Kasumi-1 (cell line): ENCODE results near the gene SBNO2.

ENCODE experiments used
- DNase-seq, 2 experiments: peaks; one replicate each; lab custom pipeline; 2025; lab: John Stamatoyannopoulos, UW

SBNO2 gene

DNA sequence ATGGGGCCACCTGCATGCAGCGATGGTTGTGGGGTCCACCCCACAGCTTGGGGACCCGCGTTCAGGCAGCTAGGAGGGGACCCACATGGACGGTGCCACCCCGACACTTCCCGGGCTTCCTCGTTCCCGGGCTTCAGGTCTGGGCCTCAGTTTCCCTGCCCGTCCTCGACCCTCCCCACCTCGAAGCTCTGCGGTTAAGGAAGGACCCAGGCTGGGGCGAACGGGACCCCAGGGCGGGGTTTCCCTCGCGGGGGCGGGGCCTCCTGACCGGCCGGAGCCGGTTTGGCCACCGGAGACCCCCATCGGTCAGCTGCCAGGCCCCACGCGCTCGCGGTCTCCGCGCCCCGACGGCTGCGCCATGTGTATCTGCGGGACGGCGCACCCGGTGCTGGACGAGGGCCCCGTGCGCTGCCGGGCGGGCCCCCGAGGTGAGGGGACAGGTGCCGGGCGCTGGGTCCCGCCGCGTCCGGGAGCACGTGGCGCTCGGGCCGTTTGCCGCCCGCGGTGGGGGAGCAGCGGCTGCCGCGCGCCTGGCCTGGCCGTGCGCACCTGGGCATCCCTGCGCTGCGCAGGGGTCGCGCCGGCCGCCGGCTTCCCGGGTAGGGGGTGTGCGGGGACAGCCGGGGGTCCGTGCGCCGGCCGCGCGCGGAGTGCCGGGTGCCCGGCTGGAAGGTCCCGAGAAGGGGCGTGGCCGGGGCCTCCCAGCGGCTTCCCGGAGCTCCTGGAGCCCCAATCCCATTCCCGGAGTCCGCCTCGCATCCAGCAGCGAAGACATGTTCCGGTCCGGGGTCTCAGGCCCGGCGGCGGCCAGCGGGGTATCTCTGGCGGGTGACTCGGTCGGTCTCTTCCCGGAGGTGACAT lies 102.9 kb downstream of the SBNO2 start:
- DNase-seq, result no peak

- no peak for DNase-seq
Measured at GRCh38 chr19:1070576-1070930, 103.5 kb downstream of the SBNO2 start.

- peak; percentile 94 to 95 for DNase-seq
Measured at GRCh38 chr19:1069009-1069779, 104.9 kb downstream of the SBNO2 start.

DNA sequence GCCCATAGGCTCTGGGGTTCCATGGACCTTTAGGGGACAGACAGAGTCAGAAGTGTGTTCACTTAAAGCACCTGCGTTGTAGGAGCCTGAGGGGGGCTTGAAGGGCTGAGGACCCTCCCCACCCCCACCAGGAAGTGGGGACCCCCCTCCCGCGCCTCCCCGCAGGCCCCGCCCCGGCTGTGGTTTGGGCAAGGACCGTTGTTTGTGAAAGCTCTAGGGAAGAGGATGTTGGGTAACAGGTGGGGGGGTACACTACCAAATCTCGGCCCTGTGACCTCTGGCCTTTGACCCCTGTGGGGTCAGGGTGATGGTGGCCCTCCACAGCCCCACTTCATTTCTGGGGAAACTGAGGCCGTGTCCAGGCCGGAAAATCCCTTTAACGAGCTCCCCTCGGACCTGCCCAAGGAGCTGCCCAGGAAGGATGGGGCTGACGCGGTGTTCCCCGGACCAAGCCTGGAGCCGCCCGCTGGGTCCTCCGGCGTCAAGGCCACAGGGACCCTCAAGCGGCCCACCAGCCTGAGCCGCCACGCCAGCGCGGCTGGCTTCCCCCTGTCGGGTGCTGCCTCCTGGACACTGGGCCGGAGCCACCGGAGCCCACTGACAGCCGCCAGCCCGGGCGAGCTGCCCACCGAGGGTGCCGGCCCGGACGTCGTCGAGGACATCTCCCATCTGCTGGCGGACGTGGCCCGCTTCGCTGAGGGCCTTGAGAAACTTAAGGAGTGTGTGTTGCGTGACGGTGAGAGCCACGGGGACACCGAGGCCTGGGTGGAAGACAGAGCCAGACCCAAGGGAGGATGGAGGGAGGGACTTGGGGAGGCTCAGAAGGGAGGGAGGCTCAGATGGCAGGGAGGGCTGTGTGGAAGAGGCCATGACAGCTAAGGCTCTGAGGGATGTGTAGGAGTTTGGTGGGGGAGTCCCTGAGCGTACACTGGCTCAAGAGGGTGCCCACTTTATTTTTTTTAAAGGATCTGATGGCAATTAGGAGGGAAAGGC lies 105.8 kb downstream of the SBNO2 start:
- peak; percentile 21 to 53 for DNase-seq

DNA sequence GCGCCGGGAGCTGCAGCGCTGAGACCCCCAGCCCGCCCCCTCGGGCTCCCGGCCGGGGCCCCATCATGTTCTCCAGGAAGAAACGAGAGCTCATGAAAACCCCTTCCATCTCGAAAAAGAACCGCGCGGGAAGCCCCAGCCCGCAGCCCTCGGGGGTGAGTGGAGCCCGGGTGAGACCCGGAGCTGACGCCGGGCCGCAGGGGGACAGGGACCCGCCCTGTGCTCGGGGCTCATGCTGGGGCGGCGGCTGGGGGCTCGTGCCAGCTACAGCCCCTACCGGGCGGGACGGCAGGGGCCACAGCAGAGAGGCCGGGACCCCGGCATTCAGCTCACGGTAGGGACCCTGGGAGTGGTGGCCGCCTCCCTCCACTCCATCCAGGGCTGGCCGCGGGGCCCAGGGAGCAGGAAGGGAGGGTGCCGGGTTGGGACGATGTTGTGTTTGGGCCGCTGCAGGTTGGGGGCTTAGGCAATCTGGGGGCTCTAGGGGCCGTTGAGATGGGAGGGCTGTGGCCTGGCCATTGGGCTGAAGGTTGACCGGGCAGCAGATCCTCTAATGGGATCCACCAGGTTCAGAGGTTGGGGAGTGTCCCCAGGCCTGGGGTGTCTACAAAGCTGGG lies 106.6 kb downstream of the SBNO2 start:
- no peak for DNase-seq

DNA sequence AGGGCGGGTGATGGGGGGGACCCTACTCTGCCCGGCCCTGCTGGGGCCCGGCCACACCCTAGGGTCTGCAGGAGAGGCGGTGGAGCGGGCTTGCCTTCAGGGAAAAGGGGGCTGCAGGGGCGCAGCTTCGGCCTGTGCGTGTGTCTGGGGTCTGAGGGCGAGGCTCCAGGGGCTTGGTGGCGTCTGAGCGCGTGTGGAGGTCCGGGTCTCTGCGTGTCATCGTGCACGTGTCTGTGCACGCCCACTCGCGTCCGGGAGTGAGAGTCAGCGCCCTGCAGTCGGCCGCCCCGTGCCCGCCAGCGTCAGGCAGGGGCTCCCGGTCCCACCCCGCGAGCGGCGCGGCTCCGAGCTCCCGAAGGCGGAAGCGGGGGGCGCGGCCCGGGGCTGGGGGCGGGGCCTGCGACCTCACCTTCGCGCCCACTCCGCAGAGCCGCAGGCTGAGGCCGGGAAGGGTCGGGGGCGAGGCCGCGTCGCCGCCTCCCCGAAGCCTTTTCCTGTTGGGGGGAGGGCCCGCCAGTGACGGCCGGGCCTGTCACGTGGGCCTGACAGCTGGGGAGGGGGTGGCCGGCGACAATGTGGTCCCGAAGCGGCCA lies 107.2 kb downstream of the SBNO2 start, which contains the start of gene ARHGAP45:
Gene ARHGAP45, plus strand, starts transcription at position 420 of the 593 bp plus-strand sequence. CDS start 239 bp downstream, outside the sequence.
- peak; percentile 37 to 48 for DNase-seq

GRCh38 chr19:1066251-1066747 lies 107.8 kb downstream of the SBNO2 start:
- DNase-seq, result no peak

DNA sequence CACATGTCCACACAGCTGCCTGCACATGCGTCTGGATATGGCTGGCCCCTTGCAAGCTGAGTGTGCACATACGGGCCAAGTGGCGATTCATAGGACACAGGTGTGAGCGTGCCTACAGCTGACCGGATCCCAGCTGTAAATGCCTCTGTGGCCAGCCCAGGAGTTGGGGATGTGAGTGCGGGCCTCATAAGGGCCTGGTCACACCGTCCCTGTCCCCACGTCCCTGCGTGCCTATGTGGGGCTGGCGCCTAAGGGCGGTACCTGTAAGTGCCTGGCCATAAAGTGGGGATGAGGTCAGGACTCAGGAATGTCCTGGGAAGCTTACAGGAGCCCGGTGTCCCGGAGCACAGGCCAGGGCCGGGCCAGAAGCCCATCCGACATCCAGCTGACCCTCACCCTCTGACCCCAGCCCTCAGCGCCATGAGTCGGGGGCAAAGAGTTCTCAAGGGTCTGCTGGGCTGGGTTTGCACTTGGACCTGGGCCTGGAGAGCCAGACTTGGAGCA lies 108.4 kb downstream of the SBNO2 start:
- DNase-seq, result no peak

DNA sequence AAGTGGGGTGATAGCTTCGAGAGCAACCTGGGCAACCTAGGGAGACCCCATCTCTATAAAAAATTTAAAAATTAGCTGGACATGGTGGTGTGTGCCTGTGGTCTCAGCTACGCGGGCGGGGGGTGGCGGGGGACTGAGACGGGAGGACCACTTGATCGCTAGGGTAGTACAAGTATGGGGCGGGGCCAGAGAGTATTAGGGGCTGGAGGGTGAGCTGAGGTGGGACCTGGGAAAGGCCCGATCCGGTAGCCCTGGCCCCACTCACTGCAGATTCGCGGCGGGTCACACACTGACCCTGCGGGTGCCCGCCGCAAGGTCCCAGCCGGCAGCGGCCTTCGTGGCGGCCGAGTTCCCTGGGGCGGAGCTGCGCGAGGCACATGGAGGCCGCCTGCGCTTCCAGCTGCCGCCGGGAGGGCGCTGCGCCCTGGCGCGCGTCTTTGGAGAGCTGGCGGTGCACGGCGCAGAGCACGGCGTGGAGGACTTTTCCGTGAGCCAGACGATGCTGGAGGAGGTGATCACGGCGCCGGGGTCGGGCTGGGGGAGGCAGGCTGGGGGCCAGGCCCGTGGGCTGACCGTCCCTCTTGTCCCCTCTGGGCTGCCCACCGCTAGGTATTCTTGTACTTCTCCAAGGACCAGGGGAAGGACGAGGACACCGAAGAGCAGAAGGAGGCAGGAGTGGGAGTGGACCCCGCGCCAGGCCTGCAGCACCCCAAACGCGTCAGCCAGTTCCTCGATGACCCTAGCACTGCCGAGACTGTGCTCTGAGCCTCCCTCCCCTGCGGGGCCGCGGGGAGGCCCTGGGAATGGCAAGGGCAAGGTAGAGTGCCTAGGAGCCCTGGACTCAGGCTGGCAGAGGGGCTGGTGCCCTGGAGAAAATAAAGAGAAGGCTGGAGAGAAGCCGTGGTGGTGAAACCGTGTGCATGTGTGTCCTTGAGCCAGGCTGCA lies 109.1 kb downstream of the SBNO2 start:
- peak; percentile 52 to 53 for DNase-seq

- peak in 1 of 2 experiments; percentile 27 for DNase-seq
Measured at GRCh38 chr19:1063909-1064660, 110.0 kb downstream of the SBNO2 start.

DNA sequence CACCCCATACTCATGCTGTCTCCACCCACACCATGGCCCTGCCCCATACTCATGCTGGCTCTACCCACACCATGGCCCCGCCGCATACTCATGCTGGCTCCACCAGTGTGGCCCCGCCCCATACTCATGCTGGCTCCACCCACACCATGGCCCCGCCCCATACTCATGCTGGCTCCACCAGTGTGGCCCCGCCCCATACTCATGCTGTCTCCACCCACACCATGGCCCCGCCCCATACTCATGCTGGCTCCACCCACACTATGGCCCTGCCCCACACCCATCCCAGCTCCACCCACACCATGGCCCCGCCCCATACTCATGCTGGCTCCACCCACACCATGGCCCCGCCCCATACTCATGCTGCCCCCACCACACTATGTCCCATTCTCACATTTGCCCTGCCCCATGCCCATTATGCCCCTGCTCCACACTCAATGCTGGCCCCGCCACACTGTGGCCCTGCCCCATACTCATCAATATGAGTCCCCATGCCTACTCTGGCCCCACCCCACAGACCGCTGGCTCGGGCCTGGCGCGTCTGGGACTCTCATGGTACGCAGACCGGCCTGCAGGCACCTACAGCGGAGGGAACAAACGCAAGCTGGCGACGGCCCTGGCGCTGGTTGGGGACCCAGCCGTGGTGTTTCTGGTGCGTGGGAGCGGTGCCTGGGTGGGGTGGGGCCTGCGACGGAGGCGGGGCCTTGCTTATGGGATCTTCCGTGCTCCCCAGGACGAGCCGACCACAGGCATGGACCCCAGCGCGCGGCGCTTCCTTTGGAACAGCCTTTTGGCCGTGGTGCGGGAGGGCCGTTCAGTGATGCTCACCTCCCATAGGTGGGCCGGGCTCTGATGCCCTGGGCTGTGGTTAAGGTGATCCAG lies 110.8 kb downstream of the SBNO2 start:
- no peak for DNase-seq

DNA sequence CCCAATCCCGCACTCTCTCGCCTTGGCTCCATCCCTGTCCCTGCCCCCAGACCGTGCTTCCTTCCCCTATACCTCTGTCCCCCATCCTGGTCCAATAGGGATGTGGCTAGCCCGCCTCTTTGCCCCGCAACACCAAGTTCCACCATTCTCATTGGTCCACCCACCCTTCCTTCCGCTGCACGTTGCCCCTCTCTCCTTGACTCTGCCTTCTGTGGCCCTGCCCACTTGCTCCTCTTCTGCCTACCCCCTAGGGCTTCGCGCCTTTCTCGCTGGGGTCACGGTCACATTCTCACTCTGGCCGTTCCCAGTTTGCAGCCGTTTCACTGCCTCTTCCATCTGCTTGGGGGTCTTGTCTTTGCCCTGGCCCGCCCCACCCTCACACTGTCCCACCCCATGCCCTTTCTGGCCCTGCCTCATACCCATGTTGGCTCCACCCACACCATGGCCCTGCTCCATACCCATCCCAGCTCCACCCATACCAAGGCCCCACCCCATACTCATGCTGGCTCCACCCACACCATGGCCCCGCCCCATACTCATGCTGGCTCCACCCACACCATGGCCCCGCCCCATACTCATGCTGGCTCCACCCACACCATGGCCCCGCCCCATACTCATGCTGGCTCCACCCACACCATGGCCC lies 111.6 kb downstream of the SBNO2 start:
- no peak for DNase-seq

DNA sequence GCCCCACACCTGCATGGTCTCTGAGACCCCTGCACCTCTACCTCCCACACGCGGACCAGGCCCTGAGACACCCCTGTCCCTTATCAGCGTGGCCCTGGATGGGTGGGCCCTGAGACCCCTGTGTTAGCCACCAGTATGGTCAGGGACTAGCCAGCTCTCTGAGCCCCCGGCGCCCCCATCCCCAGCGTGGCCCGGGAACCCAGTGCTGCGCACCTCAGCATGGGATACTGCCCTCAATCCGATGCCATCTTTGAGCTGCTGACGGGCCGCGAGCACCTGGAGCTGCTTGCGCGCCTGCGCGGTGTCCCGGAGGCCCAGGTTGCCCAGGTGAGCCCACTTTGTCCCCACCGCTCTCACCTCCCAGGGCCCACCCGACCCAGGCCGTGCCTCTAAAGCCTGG lies 112.1 kb downstream of the SBNO2 start:
- DNase-seq, result no peak

DNA sequence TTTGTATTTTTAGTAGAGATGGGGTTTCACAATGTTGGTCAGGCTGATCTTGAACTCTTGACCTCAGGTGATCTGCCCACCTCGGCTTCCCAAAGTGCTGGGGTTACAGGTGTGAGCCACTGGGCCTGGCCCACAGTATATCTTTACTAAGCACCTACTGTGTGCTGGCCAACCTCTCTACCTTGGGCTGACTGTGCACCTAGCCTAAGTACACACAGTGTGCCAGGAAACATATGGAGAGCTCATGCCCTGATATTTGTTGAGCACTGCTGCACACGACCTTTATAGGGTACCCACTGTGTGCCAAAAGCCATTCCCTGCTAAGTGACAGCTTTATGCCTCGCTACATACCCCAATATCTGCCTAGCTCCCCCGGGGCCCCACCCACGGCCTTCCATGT lies 113.4 kb downstream of the SBNO2 start:
- no peak for DNase-seq

GRCh38 chr19:1058112-1058511 lies 116.0 kb downstream of the SBNO2 start:
- no peak for DNase-seq
